ENCODE results near the gene ZNF770. TPM values are rescaled to one million over a fixed set of nuclear protein-coding genes. Genes with fewer than 3 reads are reported as not detected.

ZNF770 gene
- total RNA-seq, 8 experiments from 2014 or later: 30.4 to 107 (median 43.8) TPM

Other genes starting within 250 kb of the ZNF770 start
- 1 to 10 TPM in 5 of 8 experiments, under 1 TPM in 2, not detected in 1; 0.42 to 7.2 (median 3.0) TPM for gene GJD2, start 233.3 kb downstream of the ZNF770 start, total RNA-seq
- gene ACTC1, start 192.7 kb downstream of the ZNF770 start, total RNA-seq: 1 to 10 TPM in 2 of 8 experiments, under 1 TPM in 3, not detected in 3; 0.22 to 1.4 (median 0.47) TPM
- gene AQR, start 18.5 kb downstream of the ZNF770 start, total RNA-seq: 10 to 100 TPM; 14.9 to 46.9 (median 19.5) TPM
- gene NANOGP8, start 97.0 kb upstream of the ZNF770 start, total RNA-seq: 1 to 10 TPM in 2 of 8 experiments, under 1 TPM in 2, not detected in 4; 0.87 to 1.1 (median 0.97) TPM